NCI-H2107 treated with DMSO at 0.1 percent for 48 hours (cell line): ENCODE measurements around the gene KCNQ1.

Experiments
- DNase-seq: peaks from one replicate; lab custom pipeline; 2025; ENCODE audit not compliant: unreplicated experiment; lab: John Stamatoyannopoulos, UW

KCNQ1 gene

DNA sequence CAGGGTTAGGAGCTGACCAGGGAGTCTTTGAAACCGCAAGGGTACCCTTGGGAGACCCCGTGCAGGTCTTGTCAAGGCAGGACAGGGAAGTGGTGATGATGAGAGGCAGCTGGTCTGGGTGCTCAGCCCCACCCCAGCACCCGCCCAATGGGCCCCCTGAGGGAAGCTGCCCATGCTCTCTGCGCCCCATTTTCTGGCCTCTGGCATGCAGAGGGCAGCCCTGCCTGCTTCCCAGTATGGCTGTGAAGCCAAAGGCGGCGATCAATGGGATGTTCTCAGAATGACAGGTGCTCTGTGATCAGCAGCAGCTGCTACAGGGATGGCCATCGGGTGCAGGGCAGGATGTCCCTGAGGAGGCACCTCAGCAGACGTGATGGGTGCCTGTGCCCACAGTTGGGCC is 386.1 kb downstream of the KCNQ1 start:
- no peak for DNase-seq

DNA sequence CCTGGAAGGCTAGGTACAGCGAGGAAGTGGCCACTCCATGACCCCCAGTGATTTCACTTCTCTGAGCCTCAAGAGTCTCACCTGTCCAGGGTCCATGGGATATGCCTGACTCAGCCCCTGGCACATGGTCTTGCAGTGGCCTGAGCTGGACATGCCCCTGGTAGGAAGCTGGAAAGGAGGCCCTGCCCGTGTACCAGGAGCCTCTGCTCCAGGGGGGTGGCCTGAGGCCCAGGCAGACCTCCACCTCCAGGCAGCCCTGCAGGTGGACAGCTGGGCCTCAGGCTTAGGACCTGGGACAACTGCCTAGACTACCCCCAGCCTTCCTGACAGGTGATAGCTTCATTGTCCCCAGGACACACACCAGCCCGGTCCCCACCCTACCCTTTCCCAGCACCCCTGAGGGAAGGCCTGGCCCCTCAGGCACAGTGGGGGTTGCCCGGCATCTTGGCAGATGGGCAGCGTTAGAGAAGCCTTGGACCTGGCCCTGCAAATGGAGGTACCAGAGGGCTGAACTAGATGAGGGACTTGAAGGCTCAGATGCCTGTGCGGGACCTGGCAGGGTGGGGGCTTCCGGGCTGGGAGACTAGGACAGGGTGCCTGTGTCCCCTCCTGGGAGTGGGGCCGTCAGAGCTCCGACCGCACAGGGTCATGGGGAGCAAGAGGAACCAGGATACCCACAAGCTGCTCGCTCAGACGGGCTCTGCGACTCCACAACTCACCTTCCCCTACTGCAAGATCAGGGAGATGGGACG is 387.1 kb downstream of the KCNQ1 start:
- no peak for DNase-seq

- no peak for DNase-seq
Measured at GRCh38 chr11:2832533-2833020, 387.8 kb downstream of the KCNQ1 start.

- DNase-seq = no peak
Measured at GRCh38 chr11:2833051-2833715, 388.4 kb downstream of the KCNQ1 start.

DNA sequence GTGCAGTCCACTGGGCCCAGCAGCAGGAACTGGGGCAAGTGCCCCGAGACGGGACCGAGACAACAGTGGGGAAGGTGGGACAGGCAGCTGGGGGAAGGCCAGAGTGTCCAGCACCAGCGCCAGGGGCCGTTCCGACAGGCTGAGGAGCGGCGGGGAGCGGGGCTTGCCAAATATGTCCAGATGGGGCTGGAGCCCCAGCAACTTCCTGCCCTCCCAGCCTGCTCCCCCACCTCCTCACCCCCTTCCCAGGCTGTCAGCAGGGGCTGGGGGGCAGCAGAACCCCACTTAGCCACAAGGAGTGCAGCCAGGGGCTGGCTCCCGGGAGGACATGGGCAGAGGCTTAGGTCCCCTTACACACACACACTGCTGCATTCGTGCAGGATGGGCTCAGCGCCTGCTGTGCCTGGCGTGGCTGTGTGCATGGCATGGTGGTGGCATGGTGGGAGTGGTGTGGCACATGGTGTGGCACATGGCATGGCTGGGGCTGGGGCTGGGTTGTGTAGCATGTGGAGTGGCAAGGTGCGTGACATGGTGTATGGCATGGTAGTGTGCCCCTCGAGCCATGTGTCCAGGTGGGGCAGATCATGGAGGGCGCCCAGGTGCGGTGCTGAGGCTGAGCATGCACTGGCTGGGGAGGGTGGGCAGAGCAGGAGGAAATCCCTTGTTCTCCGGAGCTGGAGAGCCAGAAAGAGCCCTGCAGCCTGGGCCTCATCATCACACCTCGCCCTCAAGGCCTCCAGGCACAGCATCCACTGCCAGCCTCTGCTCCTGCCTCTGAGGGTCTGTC is 389.1 kb downstream of the KCNQ1 start:
- no peak for DNase-seq

DNA sequence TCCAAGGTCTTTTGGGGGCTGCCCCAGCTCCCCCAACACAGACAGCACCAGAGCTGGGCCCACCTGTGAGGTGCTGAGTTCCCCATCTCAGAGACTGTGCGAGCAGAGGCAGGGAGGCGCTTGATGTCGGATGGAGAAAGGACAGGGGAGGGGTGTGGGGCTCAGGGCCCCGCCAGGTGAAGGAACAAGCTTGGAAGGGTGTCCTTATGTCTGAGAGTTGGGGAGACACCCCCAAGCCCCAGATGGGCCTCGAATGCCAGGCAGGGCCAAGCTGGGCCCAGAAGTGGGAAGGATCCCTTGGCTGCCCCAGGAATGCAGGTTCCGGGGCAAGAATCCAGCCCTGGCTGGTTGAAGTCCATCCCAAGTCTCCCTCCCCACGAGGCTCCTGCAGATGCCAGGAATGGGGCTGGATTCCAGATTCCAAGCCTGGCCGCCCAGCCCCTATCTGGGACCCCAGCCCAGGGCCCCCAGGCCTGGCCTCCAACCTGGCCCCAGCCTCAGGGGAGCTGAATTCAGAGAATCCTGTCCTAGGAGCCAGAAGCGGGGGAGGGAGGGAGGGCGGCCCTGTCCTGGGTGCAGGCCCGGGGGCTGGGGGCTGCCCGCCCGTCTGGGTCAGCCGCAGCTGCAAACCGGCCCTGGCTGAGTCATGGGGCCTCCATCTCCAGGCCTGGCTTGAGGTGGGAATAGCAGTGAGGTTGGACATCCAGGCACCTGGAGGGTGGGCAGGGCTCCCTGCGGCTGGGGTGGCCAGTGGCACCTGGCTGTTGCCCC is 389.9 kb downstream of the KCNQ1 start:
- no peak for DNase-seq

DNA sequence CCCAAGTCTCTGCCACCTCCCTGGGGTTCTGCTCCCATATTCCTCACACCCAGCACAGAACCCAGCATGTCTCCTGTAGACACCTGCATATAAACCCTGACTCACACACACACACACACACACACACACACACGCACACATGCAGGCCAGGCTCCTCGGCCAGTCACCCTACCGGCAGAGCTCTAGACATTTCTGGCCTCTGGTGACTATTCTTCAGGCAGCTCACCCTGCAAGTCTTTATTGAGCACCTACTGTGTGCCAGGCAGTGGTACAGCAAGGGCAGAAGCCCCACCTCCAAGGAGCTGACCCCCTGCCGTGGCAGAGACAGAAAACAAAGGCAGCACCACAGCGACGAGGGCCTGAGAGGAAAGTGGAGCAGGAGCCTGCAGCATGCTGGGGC is 390.5 kb downstream of the KCNQ1 start:
- DNase-seq = no peak

- DNase-seq = no peak
Measured at GRCh38 chr11:2835751-2836150, 390.9 kb downstream of the KCNQ1 start.

GRCh38 chr11:2836315-2837095 is 391.7 kb downstream of the KCNQ1 start:
- no peak for DNase-seq

DNA sequence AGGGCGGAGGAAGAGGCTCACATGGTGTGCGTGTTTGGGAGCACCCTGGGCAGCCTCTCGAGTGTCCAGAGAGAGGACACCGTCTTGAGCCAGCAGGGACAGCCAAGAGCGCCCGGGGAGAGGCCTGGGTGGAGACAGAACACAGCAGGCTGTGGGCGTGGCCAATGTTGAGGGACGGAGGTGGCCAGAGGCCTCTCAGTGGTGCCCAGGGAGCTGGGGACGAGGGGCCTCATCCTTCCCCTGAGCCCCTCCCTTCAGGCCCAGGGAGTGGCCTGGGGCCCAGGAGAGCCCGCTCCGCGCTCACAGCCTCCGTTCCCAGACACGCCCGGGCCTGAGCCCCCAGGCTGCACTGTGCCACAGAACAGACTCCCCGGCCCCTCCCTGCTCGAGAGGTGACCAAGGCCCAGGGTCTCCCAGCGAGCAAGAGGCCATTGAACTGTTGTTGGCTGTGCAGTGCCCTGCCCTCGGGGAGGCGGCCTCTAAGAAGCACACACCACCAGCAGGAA is 392.3 kb downstream of the KCNQ1 start:
- no peak for DNase-seq

GRCh38 chr11:2837651-2838050 is 392.8 kb downstream of the KCNQ1 start:
- DNase-seq = no peak

DNA sequence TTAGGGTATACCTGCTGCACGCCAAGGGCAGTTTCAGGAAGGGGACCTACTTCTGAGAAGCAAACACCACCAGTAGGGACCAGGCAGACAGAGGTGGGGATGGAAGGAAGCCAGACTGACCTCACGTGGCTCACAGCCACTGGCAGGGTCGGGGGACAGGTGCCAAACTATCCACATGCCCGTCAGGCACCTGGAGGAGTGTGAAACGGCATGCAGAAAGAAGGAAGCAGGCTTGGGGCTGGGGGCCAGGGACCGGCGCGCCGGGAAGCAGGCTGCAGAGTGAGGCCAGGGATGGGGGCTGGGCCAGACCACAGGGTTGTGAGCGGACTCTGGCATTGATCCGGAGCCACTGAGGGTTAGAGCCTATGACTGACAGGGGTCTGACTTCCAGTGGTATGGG is 393.3 kb downstream of the KCNQ1 start:
- no peak for DNase-seq

DNA sequence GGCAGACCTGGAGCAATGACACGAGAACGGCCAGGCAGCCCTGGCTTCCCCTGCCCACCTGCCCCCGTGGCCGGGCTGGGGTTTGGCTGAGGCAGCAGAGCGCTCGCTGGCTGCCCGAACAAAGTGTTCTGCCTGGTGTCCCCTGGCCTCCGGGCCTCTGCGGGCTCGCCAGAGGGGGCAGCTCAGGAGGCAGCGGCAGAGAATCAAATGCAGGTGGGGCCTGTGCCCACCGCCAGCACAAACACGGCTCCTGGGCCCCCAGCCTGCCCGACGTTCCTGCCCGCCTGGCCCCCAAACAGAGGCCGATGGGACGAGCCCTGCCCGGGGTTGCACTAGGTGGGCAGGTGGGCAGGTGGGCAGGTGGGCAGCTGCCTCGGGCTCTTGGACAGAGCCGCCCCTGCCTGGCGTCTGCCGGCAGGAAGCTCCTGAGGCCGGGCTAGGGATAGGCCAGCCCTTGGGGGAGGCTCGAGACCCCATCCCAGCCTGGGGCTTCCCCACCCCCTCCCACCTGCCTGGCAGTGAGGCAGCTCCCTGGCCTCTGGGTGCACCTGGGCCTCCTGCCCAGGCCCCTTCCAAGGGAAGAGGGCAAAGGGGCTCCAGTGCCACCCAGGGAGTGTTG is 394.0 kb downstream of the KCNQ1 start:
- no peak for DNase-seq

- no peak for DNase-seq
Measured at GRCh38 chr11:2839395-2839943, 394.7 kb downstream of the KCNQ1 start.

DNA sequence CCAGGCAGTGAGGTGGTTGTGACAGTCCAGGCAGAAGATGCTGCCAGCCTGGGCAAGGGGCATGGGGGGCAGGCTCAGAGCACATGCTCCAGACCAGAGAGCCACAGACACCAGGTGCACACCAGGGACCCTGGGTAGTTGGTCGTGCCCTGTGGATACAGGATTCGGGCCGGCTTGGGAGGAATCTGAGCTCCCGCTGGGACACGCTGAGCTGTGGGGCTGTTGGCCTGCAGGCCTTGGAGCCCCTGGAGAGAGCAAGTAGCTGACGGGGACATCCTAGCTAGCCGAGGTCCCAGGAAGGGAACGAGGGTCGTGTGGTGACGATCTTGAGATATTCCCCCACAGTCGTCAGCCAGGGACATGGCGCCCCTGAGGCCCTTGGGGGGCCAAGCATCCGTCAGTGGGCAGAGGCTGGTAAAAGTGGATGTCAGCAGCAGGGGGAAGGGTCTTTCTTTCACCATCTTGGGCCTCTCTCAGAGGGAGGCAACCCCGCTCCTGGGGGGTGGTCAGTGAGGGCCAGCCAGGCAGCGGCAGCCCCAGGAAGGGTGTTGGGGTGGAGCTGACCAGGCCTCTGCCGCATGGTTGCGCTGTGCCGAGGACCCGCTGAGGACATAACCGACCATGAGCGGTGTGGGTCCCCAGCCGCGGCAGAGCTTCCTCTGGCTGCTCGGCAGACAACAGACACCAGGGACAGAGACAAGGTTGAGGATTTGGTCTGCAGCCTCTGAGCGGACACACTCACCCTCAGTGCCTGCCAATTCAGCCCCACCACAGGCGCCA is 396.8 kb downstream of the KCNQ1 start:
- DNase-seq = no peak

- no peak for DNase-seq
Measured at GRCh38 chr11:2842876-2843275, 398.1 kb downstream of the KCNQ1 start.

- DNase-seq = no peak
Measured at GRCh38 chr11:2843551-2843950, 398.7 kb downstream of the KCNQ1 start.

- DNase-seq = no peak
Measured at GRCh38 chr11:2844116-2844842, 399.5 kb downstream of the KCNQ1 start.
